ENCODE results near the gene TFAP2A. TPM values are rescaled to one million over a fixed set of nuclear protein-coding genes. Genes with fewer than 3 reads are reported as not detected.
A peak's percentile ranks its signal among the peaks of the same experiment; 100 is the strongest.

TFAP2A gene
- total RNA-seq, 1 donor from 2014 or later = 0.39 TPM

DNA sequence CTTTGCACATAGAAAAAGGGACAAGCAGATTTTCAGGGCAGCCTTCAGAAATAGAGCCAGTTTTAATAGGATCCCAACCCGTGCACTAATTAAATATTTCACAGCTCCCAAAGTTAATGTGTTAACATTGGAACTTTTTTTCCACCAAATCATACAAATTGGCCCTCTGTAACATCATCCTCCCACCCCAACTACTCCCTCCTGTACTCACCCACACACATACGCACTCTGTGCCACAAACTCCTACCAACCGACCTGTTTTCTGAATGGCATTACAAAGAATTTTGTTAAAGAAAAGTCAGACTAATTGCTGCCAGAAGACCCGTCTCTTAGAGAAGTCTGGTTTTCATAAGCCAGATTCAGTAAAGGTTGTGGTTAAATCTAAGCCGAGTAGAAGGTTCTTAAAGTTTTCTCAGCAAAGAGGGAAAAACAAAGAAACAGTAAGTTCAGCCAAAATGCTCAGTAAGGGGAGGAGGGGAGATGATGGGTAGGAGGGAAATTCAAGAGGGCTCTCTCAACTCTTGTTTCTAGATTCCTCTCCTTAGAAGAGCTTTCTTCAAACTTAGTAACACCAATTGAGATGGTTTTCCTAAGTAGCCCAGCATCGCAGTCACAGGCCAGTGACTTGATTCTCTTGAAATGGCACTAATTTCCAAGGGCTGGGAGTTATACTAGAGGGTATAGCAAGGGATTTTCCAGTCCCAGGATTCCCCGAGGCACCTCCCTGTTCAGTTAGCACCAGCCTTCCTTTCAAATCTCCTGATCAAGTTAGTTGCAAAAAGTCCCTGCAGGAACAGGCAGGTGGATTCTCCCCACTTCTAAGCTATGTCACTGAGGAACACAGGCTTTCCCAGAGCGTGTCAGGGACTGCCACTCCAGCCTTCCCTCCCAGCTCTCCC lies 27.9 kb downstream of the TFAP2A start:
- Histone ChIP-seq H3K4me3 (no peak overlapping the region), H3F3A (ENCODE audit: low read depth) (peaks cover 73% of the 10 kb centered on the region), H4K20me1 (ENCODE audit: low read depth) (peaks cover 97% of the 10 kb centered on the region), H3K4me2 (no peak overlapping the region), H3K27ac (no peak overlapping the region), H3K27me3 (peaks cover 100% of the 10 kb centered on the region), H3K36me3 (no peaks in the 10 kb centered on the region), H3K9me3 (ENCODE audit: low read depth) (no peaks in the 10 kb centered on the region), H3K4me1 (peaks cover 51% of the 10 kb centered on the region), H3K9ac (no peak overlapping the region), H2AFZ (replicated peaks) (no peak overlapping the region), H3K79me2 (ENCODE audit: low read depth) (no peaks in the 10 kb centered on the region)
- TF ChIP-seq EZH2 (IDR thresholded peaks at IDR 0.05) (peak; percentile 43), EZH2phosphoT487 (IDR thresholded peaks at IDR 0.05) (peak; percentile 33)
- TF ChIP-seq, protein P1, sequence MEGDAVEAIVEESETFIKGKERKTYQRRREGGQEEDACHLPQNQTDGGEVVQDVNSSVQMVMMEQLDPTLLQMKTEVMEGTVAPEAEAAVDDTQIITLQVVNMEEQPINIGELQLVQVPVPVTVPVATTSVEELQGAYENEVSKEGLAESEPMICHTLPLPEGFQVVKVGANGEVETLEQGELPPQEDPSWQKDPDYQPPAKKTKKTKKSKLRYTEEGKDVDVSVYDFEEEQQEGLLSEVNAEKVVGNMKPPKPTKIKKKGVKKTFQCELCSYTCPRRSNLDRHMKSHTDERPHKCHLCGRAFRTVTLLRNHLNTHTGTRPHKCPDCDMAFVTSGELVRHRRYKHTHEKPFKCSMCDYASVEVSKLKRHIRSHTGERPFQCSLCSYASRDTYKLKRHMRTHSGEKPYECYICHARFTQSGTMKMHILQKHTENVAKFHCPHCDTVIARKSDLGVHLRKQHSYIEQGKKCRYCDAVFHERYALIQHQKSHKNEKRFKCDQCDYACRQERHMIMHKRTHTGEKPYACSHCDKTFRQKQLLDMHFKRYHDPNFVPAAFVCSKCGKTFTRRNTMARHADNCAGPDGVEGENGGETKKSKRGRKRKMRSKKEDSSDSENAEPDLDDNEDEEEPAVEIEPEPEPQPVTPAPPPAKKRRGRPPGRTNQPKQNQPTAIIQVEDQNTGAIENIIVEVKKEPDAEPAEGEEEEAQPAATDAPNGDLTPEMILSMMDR (IDR thresholded peaks at IDR 0.05) = no peak
- Mint-ChIP-seq H3K36me3 (no peaks in the 10 kb centered on the region), H3K27me3 (ENCODE audit: insufficient read depth, low read depth) (peaks cover 95% of the 10 kb centered on the region), H3K27ac (no peak overlapping the region), H3K4me3 (no peak overlapping the region), H3K9me3 (peaks cover 3% of the 10 kb centered on the region), H3K4me1 (peaks cover 35% of the 10 kb centered on the region)
- DNase-seq (ENCODE audit: low spot score) = no peak

DNA sequence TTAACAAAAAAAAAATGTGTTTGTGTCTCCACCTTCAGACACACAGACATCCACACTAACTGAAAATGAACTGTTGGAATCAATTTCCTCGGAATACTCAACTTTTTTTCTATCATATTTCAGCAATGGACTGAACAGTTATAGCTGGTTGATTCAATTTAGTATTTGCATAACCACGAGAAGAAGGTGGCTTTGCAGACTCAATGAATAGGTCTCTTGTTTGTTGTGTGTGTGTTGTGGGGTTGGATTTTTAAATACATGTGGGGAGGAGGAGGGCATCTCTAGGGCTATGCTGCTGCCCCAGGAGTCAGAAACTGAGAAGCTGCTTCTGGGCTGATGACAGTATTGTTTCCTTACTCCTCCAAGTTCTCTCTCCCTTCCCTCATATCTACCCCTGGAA lies 28.7 kb downstream of the TFAP2A start:
- Histone ChIP-seq H3K4me3 (no peak overlapping the region), H3K36me3 (no peaks in the 10 kb centered on the region), H2AFZ (replicated peaks) (no peak overlapping the region), H3K4me1 (peaks cover 46% of the 10 kb centered on the region), H4K20me1 (ENCODE audit: low read depth) (peaks cover 94% of the 10 kb centered on the region), H3K4me2 (no peak overlapping the region), H3F3A (ENCODE audit: low read depth) (peaks cover 75% of the 10 kb centered on the region), H3K9me3 (ENCODE audit: low read depth) (no peaks in the 10 kb centered on the region), H3K79me2 (ENCODE audit: low read depth) (no peaks in the 10 kb centered on the region), H3K27me3 (peaks cover 100% of the 10 kb centered on the region), H3K27ac (no peak overlapping the region), H3K9ac (no peak overlapping the region)
- Mint-ChIP-seq H3K36me3 (no peaks in the 10 kb centered on the region), H3K4me3 (no peak overlapping the region), H3K27me3 (ENCODE audit: insufficient read depth, low read depth) (peaks cover 93% of the 10 kb centered on the region), H3K9me3 (peaks cover 3% of the 10 kb centered on the region), H3K4me1 (peaks cover 41% of the 10 kb centered on the region), H3K27ac (no peak overlapping the region)
- no peak for TF ChIP-seq EZH2 (IDR thresholded peaks at IDR 0.05)
- TF ChIP-seq, protein P1 (IDR thresholded peaks at IDR 0.05) = no peak
- TF ChIP-seq EZH2phosphoT487 (IDR thresholded peaks at IDR 0.05) = no peak
- DNase-seq (ENCODE audit: low spot score) = no peak

DNA sequence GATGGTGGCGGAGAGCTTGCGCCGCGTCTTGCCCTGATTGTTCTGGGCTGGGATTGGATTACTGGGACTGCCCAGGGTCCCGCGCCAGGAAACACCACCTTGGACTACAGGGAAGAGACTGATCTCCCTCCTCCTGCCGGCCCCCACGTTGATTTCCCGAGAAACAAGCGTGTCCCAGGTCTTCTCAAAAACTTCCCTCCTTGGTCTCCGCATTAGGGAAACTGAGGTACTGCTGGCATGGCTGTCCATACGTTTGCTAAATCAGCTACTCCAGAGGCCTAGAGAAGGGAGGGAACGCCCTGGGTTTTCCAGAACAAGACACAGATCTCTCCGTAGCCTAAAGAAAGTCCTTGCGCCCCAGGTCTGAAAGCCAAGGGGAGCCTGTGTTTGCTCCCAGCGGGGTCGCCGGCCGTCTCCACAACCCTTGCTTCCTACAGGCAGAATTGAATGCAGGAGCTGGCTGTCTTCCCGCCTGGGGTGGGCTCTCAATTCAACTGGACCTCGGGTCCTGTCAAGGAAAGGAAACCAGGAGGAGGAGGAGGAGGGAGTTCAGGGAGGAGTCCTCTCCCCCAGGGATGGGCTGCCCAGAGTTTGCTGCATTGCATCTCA lies 29.2 kb downstream of the TFAP2A start:
- Histone ChIP-seq H4K20me1 (ENCODE audit: low read depth) (peaks cover 88% of the 10 kb centered on the region), H3K27me3 (peaks cover 100% of the 10 kb centered on the region), H3K4me1 (peaks cover 40% of the 10 kb centered on the region), H3K4me3 (no peak overlapping the region), H3F3A (ENCODE audit: low read depth) (peaks cover 75% of the 10 kb centered on the region), H3K4me2 (peak overlapping the region; percentile 18), H3K36me3 (no peaks in the 10 kb centered on the region), H2AFZ (replicated peaks) (no peak overlapping the region), H3K27ac (no peak overlapping the region), H3K9me3 (ENCODE audit: low read depth) (no peaks in the 10 kb centered on the region), H3K79me2 (ENCODE audit: low read depth) (no peaks in the 10 kb centered on the region), H3K9ac (no peak overlapping the region)
- no peak for TF ChIP-seq EZH2phosphoT487 (IDR thresholded peaks at IDR 0.05)
- DNase-seq (ENCODE audit: low spot score) = peak; percentile 50
- H3K9me3 Mint-ChIP-seq = peaks cover 3% of the 10 kb centered on the region
- no peak overlapping the region for H3K4me3 Mint-ChIP-seq
- H3K27ac Mint-ChIP-seq = no peak overlapping the region
- H3K4me1 Mint-ChIP-seq = peaks cover 47% of the 10 kb centered on the region
- peaks cover 95% of the 10 kb centered on the region for H3K27me3 Mint-ChIP-seq (ENCODE audit: insufficient read depth, low read depth)
- H3K36me3 Mint-ChIP-seq = no peaks in the 10 kb centered on the region

Measured in neural progenitor cell (in vitro differentiated cells).